GM18499 (cell line): ENCODE data around the gene MAPK6.

Source experiments
- ATAC-seq: cut with Tn5 transposase; IDR thresholded peaks from one replicate; pipeline ENCODE4 v1.9.1; 2021; ENCODE audit warnings: moderate number of reproducible peaks; ENCODE audit not compliant: insufficient read depth, unreplicated experiment

The MAPK6 gene

DNA sequence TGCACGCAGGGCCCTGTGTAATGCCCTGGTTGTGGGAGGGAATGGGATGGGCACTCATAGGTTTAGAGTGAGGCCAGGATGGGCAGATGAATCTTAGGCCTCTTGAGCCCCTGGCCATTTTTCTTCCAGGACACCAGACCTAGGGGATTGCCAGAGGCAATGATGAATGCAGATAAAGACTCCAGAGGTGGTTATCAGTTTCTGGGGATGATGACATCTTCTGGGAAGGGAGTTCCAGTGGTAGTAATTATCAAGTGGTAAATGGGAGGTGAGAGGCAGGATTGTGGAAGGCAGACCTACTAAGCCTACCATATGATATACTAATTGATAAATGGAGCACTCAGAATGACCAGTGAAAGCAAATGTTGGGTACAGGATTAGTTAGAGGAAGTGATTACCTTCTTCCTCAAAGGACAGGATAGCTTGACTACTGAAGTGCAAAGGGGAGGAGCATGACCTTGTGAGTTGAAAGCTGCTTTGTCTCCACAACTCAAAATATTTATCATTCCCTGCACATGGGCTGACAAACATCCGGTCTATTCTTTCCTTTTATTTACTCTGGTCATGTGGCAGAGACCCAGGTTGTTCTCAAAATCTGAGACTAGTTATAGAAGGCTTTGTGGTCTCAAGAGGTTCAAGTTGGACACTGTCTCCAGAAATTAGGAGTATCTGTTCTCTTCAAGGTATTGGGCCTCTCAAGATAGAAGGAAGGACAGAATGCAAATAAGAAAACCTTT lies 10.2 kb upstream of the MAPK6 start:
- ATAC-seq: no peak

- ATAC-seq: no peak
Measured at GRCh38 chr15:52010633-52011595, 8.1 kb upstream of the MAPK6 start.

DNA sequence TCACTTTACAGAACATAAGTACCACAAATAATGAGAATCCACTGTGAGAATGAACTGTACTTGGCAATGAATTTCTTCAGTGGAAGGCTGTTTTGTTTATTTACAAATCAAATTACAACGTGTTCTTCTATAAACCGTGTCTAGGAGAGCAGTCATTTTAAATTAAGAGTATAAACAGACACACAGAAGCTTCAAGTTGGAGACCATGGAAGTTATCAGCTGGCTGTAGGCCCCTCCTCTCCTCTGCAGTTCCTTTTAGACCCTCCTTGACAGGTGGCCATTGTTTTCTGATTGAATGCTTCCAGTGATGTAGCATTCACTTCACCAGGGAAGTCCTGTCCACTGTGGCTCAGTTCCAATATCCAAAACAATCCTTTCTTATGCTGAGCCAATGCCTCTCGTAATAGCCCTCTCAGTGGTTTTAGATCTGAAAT lies 7.3 kb upstream of the MAPK6 start:
- no peak for ATAC-seq

DNA sequence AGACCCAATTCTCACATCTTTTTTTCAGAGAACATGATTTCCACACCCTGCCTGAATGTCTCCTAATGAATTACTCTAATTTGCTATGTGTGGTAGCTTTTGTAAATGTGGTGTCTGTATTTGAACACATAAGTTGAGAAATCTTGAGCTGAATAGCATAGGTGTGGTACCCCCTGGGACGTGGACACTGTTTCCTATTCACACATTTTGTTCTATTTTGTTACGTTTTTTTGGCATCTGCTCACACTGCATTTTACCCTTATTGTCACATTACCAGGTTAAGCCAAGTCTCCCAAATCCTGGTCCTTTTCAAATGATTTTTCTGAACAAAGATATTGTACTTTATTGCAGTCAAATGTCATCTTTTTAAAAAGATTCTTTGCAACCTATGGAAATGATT lies 6.8 kb upstream of the MAPK6 start:
- ATAC-seq: no peak

DNA sequence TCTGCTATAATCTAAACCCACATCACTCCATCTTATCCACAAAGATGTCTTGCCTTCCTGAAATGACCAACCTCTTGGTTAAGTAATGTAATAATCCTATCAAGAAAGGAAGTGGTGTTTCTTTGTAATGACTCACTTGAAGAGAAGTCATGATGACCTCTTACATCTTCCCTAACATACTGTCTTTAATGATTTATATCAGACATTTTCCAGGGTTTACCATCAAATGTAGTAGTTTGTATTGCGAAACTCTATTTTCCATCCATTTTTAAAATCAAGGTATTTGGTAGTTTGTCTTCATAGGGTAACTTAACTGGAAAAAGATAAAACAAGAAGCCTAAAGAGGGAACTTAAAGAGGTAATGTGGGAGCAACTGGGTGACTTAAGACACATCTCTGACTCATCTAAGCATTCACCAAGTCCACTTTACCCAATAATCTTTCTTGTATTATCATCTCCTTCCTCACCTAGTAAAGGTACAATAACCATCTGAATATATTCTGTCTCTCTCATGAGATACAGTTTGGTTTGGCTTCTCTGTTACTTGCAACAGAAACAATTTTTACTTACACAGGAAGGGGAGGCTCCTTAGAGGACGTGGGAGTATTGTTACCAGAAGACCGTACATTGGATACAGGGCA lies 5.7 kb upstream of the MAPK6 start:
- ATAC-seq: peak; percentile 51

GRCh38 chr15:52014616-52015015 lies 4.4 kb upstream of the MAPK6 start:
- no peak for ATAC-seq

- no peak for ATAC-seq
Measured at GRCh38 chr15:52016316-52016715, 2.7 kb upstream of the MAPK6 start.

DNA sequence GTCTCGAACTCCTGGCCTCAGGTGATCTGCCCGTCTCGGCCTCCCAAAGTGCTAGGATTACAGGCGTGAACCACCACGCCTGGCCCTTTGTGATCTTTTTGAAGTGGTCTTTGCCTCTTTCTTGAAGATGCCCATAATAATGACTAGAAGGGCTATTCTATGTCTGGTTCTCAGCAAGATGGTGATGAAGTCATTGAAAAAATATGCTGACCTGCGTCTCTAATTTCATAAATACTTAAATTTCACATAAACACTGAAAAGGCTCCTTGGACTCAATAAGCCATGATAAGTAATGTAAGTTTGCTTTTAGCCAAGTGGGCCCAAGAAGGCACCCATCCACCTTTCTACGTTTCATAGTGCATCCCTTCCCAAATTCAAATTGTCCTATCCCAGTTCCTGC lies 775 bp upstream of the MAPK6 start:
- no peak for ATAC-seq

- peak; percentile 36 for ATAC-seq
Measured at GRCh38 chr15:52019394-52020220, 588 bp downstream of the MAPK6 start.

GRCh38 chr15:52020221-52021085 lies 1.4 kb downstream of the MAPK6 start:
- no peak for ATAC-seq

GRCh38 chr15:52021128-52021671 lies 2.2 kb downstream of the MAPK6 start:
- peak; percentile 34 for ATAC-seq

DNA sequence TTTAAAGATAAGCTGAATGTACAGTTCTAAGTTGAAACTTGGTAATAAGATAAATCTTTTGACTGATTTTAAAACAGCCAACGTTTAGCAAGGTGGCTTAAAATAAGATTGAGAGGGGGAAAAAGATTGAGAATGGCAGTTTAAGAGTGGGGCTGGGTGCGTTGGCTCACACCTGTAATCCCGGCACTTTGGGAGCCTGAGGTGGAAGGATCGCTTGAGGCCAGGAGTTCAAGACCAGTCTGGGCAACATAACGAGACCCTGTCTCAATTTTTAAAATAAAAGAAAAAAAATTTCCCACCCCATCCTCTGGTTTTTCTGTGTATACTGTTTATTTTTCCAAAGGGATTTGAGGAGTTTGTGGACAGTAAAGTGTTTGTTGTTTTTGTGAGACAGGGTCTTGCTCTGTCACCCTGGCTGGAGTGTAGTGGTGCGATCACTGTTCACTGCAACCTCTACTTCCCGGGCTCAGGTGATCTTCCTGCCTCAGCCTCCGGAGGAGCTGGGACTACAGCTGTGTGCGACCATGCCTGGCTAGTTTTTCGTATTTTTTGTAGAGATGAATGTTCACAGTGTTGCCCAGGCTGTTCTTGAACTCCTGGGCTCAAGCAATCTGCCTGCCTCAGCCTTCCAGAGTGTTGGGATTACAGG lies 3.0 kb downstream of the MAPK6 start:
- no peak for ATAC-seq

DNA sequence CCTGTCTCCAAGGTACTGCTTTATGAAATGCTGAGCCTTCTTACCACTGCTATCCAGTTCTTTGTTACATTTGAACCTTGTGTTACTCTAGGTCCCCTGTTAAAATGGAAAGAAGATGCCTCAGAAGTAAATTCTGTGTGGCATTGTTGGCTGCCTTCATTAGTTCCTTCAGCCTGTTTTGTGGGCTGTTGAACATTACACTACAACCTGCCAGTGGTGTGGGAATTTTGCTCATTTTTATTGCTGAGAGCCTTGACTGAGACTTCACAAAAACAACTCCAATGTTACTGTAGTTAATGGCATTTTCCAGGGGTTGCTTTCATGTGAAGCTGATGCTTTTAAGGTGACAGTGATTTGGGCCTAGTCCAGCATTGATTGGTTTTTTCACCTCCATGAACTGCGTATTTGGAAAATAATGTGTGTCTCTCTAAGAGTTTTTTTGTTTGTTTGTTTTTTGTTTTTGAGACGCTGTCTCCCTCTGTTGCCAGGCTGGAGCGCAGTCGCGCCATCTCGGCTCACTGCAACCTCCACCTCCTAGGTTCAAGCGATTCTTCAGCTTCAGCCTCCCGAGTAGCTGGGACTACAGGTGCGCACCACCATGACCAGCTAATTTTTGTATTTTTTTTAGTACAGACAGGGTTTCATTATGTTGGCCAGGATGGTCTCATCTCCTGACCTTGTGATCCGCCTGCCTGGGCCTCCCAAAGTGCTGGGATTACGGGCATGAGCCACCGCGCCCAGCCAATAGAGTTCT lies 4.3 kb downstream of the MAPK6 start:
- ATAC-seq: no peak

DNA sequence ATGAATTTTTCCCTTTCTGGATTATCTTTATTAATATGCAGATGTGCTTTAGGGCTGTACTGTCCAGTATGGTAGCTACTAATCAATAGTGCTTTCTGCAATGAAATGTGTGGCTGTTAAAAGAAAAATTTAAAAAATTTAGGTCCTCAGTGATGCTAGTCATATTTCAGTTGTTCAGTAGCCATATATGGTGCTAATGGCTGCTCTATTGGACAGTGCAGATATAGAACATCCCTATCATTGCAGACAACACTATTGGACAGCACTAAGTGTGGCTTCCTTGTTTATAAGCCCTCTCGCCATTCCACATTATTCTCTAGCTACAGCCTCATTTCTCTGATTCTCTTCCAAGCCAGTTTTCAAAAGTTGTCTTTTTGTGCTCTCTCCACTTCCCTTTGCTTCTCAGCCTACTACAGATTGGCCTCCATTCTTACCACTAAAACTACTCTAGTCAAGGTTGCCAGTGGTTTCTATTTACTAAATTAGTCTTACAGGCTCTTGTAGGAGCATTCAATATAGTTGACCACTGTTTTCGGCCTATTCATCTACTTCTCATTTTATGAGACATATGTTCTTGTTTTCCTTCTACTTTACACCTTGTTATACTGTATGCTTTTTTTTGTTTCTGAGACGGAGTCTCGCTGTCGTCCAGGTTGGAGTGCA lies 9.5 kb downstream of the MAPK6 start:
- ATAC-seq: no peak

GRCh38 chr15:52030010-52030409 lies 11.0 kb downstream of the MAPK6 start:
- no peak for ATAC-seq

DNA sequence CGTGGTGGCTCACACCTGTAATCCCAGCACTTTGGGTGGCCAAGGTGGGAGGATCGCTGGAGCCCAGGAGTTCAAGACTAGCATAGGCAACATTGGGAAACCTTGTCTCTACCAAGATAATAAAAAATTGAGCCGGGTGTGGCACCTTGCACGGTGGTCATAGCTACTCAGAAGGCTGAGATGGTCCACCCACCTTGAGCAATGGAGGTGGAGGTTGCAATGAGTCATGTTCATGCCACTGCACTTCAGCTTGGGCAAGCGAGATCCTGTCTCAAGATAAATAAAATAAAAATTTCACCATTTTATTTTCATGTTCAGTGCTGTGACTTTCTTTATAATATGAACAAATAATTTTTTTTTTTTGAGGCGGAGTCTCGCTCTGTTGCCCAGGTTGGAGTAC lies 12.5 kb downstream of the MAPK6 start:
- ATAC-seq: no peak

DNA sequence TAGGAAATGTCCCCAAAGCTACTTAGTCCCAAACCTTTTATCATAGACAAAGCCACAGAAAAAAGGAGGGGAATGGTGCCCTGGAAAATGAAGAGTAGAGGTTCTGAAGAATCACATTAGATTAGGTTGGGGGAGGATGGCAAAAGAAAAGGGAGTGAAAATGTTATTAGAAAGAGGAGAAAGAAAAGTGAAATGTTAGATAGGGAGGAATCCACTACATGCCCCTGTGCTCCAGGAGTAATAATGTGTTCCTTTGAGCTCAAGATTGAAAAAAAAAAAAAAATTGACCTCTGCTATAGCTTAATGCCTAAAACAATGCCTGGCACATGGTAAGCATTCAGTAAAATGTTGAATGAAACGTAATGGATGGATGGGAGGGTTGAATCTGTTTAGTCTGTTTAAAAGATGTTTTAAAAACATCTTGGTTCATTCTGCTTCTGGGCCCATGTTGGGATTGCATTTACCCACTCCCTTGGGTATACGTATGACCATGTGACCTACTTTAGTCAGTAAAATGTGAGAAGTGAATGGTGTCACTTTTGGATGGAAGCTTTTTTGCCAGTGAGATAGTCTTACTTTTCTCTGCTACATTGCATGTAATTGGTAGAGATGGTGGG lies 19.0 kb downstream of the MAPK6 start:
- no peak for ATAC-seq
